D721Med (cell line): Measurements from ENCODE around the gene SOX10.

Source experiments
- DNase-seq: peaks from one replicate; pipeline ENCODE4 v3.0.0; 2011; ENCODE audit warnings: low spot score; ENCODE audit not compliant: insufficient read length
- FAIRE-seq: peaks from 2 replicates; lab custom pipeline; 2011; peaks lifted over from hg19 to GRCh38; lab: Jason Lieb, UNC
- CTCF ChIP-seq: IDR thresholded peaks from 2 replicates; pipeline ENCODE4 v1.5.1; 2012; ENCODE audit warnings: mild to moderate bottlenecking, control low read depth; ENCODE audit not compliant: insufficient read depth; ENCODE audit errors: missing control alignments

The SOX10 gene

DNA sequence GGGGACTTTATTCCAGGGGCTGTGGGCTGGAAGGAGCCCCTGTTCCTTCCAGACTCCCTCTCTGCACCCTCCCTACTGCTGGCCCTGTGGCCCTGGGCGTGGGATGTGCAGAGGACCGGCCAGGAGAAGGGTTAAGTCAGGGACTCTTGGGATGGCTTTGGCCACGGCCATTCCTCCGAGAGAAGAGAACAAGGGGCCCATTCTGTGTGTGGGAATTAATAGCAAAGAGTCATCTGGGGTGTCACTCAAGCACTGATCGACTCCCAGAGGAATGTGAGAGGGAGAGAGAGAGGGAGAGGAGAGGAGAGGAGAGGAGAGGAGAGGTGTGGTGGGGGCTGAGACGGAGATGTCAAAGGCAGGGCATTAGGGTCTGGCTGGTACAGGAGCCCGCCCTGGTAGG lies 14.2 kb upstream of the SOX10 start:
- FAIRE-seq (no peak), DNase-seq (no peak)
- TF ChIP-seq CTCF = no peak

GRCh38 chr22:37996515-37997246 lies 12.3 kb upstream of the SOX10 start:
- no peak for FAIRE-seq
- DNase-seq = no peak
- no peak for TF ChIP-seq CTCF

DNA sequence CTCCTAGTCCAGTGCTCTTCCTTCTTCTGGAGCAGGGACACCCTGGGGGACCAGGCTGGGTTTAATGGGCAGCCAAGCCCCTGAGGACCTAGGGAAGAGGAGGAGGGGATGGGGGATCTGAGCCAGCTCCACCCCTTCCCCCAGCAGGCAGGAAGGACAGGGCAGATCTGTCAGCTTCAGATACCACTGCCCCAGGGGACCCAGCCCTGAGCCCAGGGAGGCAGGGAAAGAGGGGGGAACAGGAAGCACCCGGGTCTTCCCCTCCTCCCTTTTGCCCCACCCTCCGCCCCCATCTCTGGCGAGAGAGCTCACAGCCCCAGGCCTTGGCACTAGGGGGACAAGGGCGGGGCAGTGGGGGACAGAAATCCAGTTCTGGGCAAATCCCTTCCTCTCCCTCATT lies 11.7 kb upstream of the SOX10 start:
- TF ChIP-seq CTCF = no peak
- DNase-seq = no peak
- FAIRE-seq = no peak

DNA sequence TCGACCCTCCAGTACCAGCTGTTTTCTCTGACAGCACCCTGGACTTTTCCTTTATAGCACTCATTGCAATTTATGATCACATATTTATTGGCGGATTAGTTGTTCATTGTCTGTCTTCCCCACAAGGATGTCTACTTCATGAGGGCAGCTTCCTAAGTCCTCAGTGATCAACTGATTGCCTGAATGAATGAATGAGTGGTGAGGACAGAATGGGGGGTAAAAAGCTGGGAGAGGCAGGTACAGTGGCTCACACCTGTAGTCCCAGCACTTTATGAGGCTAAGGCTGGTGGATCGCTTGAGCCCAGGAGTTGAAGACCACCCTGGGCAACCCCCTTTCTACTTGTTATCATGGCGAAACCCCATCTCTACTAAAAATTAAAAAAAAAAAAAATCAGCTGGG lies 11.1 kb upstream of the SOX10 start:
- TF ChIP-seq CTCF = no peak
- FAIRE-seq (no peak), DNase-seq (no peak)

GRCh38 chr22:37994982-37995381 lies 10.6 kb upstream of the SOX10 start:
- DNase-seq (no peak), FAIRE-seq (no peak)
- TF ChIP-seq CTCF = no peak

- DNase-seq = no peak
- no peak for TF ChIP-seq CTCF
- FAIRE-seq = no peak
Measured at GRCh38 chr22:37994049-37994448, 9.7 kb upstream of the SOX10 start.

GRCh38 chr22:37991731-37992442 lies 7.5 kb upstream of the SOX10 start:
- no peak for FAIRE-seq
- DNase-seq = no peak
- TF ChIP-seq CTCF = no peak
